Adipose tissue (tissue), 3 donors: ENCODE results near the gene MRPL55. TPM values are rescaled to one million over a fixed set of nuclear protein-coding genes. Genes with fewer than 3 reads are reported as not detected.

Experiments
- polyA plus RNA-seq, 3 donors: library from polyadenylated mRNA; stranded (reverse); fragments of 200-250 nt; gene quantifications; one replicate each; pipeline ENCODE4 v1.2.3, GENCODE V29; 2013
- donor health status: healthy with polysubstance abuse.
- donor health status: Bipolar disorder and iron deficiency.
- donor health status: healthy.

The MRPL55 gene
- polyA plus RNA-seq, 3 donors, result 45.7 to 92.6 (median 64.4) TPM

Other genes starting within 250 kb of the MRPL55 start
- gene WNT9A, start 161.4 kb downstream of the MRPL55 start, polyA plus RNA-seq, result 1 to 10 TPM; 1.2 to 3.4 (median 2.5) TPM
- gene WNT3A, start 102.3 kb downstream of the MRPL55 start, polyA plus RNA-seq, result under 1 TPM in 1 of 3 donors, not detected in 2; 0.03 TPM
- gene ARF1, start 26.6 kb downstream of the MRPL55 start, polyA plus RNA-seq, result 100 to 1,000 TPM; 289 to 357 (median 319) TPM
- 10 to 100 TPM; 10.0 to 12.7 (median 12.6) TPM for gene C1orf35, start 6.0 kb downstream of the MRPL55 start, polyA plus RNA-seq
- gene GUK1, start 31.0 kb upstream of the MRPL55 start, polyA plus RNA-seq, result 100 to 1,000 TPM; 266 to 552 (median 517) TPM
- 1 to 10 TPM in 2 of 3 donors, under 1 TPM in 1; 0.29 to 5.3 (median 2.0) TPM for gene GJC2, start 40.6 kb upstream of the MRPL55 start, polyA plus RNA-seq
- 1 to 10 TPM; 5.2 to 7.4 (median 7.0) TPM for gene IBA57, start 56.5 kb upstream of the MRPL55 start, polyA plus RNA-seq
- gene OBSCN, start 98.7 kb upstream of the MRPL55 start, polyA plus RNA-seq, result 1 to 10 TPM; 3.0 to 7.9 (median 3.2) TPM